Cardiac muscle cell (in vitro differentiated cells and primary cell): ENCODE results near the gene TMEM209. TPM values are rescaled to one million over a fixed set of nuclear protein-coding genes. Genes with fewer than 3 reads are reported as not detected.

Experiments
- DNase-seq, 2 donors: peaks; one replicate each; pipeline versions ENCODE4 v3.0.0 to v3.0.0-alpha.2; 2010 to 2017; ENCODE audit warnings: low read depth in 1 of 2, low spot score in 1 of 2
- H3K27ac ChIP-seq: fragments of 200-600 bp; sonication (generic); 2 replicates; pipeline ENCODE4 v1.5.1; 2016
- H3K27me3 ChIP-seq: fragments of 200-600 bp; sonication (generic); 2 replicates; pipeline ENCODE4 v1.6.0; 2016; ENCODE audit warnings: control low read depth
- H3K36me3 ChIP-seq: fragments of 200-600 bp; sonication (generic); 2 replicates; pipeline ENCODE4 v1.5.1; 2016; ENCODE audit warnings: control low read depth
- H3K4me1 ChIP-seq: fragments of 200-600 bp; sonication (generic); 2 replicates; pipeline ENCODE4 v1.8.1; 2017; ENCODE audit warnings: low read depth, mild to moderate bottlenecking, mixed run types
- H3K4me3 ChIP-seq: fragments of 200-600 bp; sonication (generic); 2 replicates; pipeline ENCODE4 v1.5.1; 2016; ENCODE audit warnings: mild to moderate bottlenecking
- H3K9me3 ChIP-seq: fragments of 200-600 bp; sonication (generic); 2 replicates; pipeline ENCODE4 v1.5.1; 2017; ENCODE audit warnings: low read depth, mild to moderate bottlenecking, control low read depth
- polyA plus RNA-seq: library from polyadenylated mRNA; unstranded; fragments of >200 nt; fragmentation: Nextera tagmentation; extraction: Ambion mirVana; gene quantifications from 2 replicates; pipeline ENCODE4 v1.2.1, GENCODE V29; 2016
- total RNA-seq: library from RNA; depleted of rRNA; stranded (reverse); fragments of >200 nt; gene quantifications from 2 replicates; pipeline ENCODE4 v1.2.3, GENCODE V29; 2016
- TF ChIP-seq, protein P1 (sequence below): IDR thresholded peaks from 2 replicates; pipeline ENCODE4 v1.5.1; 2012; ENCODE audit warnings: low read depth, mild to moderate bottlenecking, low read length

Gene TMEM209
- total and polyA plus RNA-seq, 2 experiments from 2014 or later: 14.0 to 14.2 TPM

DNA sequence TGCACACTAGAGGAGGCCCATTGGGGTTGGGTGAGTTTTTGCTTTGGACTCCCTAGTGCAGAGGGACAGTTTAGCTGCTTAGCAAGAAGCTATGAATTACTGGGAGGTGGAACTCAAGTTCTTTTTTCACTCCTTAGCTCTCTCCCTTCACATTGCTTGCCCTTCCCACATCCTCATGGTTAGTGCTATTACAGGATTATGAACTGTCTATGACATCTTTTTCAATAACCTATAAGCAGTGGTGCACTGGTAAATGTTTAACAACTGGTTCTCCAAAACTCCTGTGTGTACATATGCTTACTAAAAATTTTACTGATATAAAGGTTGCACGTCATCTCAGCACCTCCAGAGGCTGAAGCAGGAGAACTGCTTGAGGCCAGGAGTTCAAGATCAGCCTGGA, 8.6 kb upstream of the TMEM209 start:
- TF ChIP-seq, protein P1, sequence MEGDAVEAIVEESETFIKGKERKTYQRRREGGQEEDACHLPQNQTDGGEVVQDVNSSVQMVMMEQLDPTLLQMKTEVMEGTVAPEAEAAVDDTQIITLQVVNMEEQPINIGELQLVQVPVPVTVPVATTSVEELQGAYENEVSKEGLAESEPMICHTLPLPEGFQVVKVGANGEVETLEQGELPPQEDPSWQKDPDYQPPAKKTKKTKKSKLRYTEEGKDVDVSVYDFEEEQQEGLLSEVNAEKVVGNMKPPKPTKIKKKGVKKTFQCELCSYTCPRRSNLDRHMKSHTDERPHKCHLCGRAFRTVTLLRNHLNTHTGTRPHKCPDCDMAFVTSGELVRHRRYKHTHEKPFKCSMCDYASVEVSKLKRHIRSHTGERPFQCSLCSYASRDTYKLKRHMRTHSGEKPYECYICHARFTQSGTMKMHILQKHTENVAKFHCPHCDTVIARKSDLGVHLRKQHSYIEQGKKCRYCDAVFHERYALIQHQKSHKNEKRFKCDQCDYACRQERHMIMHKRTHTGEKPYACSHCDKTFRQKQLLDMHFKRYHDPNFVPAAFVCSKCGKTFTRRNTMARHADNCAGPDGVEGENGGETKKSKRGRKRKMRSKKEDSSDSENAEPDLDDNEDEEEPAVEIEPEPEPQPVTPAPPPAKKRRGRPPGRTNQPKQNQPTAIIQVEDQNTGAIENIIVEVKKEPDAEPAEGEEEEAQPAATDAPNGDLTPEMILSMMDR: no peak
- Histone ChIP-seq H3K9me3 (no peaks in the 10 kb centered on the region), H3K27me3 (no peaks in the 10 kb centered on the region), H3K36me3 (no peaks in the 10 kb centered on the region), H3K4me1 (peaks cover 26% of the 10 kb centered on the region), H3K27ac (no peak overlapping the region), H3K4me3 (no peak overlapping the region)
- DNase-seq: no peak

- Histone ChIP-seq H3K4me1 (peaks cover 14% of the 10 kb centered on the region), H3K27me3 (no peaks in the 10 kb centered on the region), H3K27ac (no peak overlapping the region), H3K36me3 (no peaks in the 10 kb centered on the region), H3K4me3 (no peak overlapping the region), H3K9me3 (no peaks in the 10 kb centered on the region)
- no peak for DNase-seq
- TF ChIP-seq, protein P1: no peak
Measured at GRCh38 chr7:130210181-130210935, 5.2 kb upstream of the TMEM209 start.

GRCh38 chr7:130208516-130208915, 3.3 kb upstream of the TMEM209 start:
- Histone ChIP-seq H3K27ac (no peak overlapping the region), H3K36me3 (no peaks in the 10 kb centered on the region), H3K4me3 (no peak overlapping the region), H3K9me3 (no peaks in the 10 kb centered on the region), H3K4me1 (peaks cover 14% of the 10 kb centered on the region), H3K27me3 (no peaks in the 10 kb centered on the region)
- TF ChIP-seq, protein P1: no peak
- no peak for DNase-seq

DNA sequence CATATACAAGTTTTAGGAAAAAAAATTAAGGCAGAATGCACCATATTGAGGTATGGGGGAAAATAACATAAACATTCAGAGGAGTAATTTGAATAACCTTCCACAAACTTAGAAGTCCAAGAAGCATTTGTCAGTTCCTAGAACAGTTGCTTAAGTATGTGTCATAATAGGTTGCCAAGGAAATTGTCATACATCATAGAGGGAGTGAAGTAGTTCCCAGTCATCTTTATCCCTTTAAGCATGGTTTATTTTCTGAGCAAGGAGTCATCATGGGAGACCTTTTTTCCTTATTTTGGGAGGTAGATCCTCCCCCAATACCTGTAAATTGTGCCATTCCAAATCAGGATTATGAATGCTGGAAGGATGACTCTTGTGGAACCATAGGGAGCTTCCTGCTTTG, 2.4 kb upstream of the TMEM209 start, which contains the start of gene SSMEM1:
Gene SSMEM1, plus strand, starts transcription at position 219 of the 400 bp plus-strand sequence. Its CDS starts 51 bp downstream, at position 270.
- H3K4me1 ChIP-seq: peaks cover 14% of the 10 kb centered on the region
- H3K36me3 ChIP-seq: no peaks in the 10 kb centered on the region
- no peaks in the 10 kb centered on the region for H3K9me3 ChIP-seq
- peak in 1 of 2 donors; percentile 53 for DNase-seq
- H3K27me3 ChIP-seq: no peaks in the 10 kb centered on the region
- TF ChIP-seq, protein P1: no peak
- no peak within 1 kb of the TSS for H3K4me3 ChIP-seq
- H3K27ac ChIP-seq: no peak within 1 kb of the TSS

GRCh38 chr7:130207033-130207432, 1.8 kb upstream of the TMEM209 start:
- TF ChIP-seq, protein P1: no peak
- no peaks in the 10 kb centered on the region for H3K27me3 ChIP-seq
- H3K9me3 ChIP-seq: no peaks in the 10 kb centered on the region

More at GRCh38 chr7:130207033-130207432, 1.8 kb upstream of the TMEM209 start:
- Histone ChIP-seq H3K36me3 (peaks cover 6% of the 10 kb centered on the region), H3K4me1 (peaks cover 14% of the 10 kb centered on the region), H3K4me3 (no peak overlapping the region), H3K27ac (no peak overlapping the region)
- no peak for DNase-seq
